ENCODE data around the gene STEAP1B.

The STEAP1B gene

GRCh38 chr7:22427104-22427503 lies 72.9 kb downstream of the STEAP1B start:
- Histone ChIP-seq H3K4me1 (peaks cover 0 to 4% (median 0%) of the 10 kb centered on the region in 4 donors), H3K36me3 (no peaks in the 10 kb centered on the region), H3K9me3 (no peaks in the 10 kb centered on the region), H3K27ac (no peak overlapping the region), H3K4me3 (no peak overlapping the region), H3K27me3 (no peaks in the 10 kb centered on the region)
- TF ChIP-seq, protein P1, sequence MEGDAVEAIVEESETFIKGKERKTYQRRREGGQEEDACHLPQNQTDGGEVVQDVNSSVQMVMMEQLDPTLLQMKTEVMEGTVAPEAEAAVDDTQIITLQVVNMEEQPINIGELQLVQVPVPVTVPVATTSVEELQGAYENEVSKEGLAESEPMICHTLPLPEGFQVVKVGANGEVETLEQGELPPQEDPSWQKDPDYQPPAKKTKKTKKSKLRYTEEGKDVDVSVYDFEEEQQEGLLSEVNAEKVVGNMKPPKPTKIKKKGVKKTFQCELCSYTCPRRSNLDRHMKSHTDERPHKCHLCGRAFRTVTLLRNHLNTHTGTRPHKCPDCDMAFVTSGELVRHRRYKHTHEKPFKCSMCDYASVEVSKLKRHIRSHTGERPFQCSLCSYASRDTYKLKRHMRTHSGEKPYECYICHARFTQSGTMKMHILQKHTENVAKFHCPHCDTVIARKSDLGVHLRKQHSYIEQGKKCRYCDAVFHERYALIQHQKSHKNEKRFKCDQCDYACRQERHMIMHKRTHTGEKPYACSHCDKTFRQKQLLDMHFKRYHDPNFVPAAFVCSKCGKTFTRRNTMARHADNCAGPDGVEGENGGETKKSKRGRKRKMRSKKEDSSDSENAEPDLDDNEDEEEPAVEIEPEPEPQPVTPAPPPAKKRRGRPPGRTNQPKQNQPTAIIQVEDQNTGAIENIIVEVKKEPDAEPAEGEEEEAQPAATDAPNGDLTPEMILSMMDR (IDR thresholded peaks at IDR 0.05) = no peak
- DNase-seq = no peak
- intact Hi-C loops (cut with DNase I; ENCODE audit: low total_unique reads) = no loop called here

GRCh38 chr7:22426463-22427094 lies 73.4 kb downstream of the STEAP1B start:
- H3K36me3 ChIP-seq = no peaks in the 10 kb centered on the region
- DNase-seq = no peak
- intact Hi-C loops (cut with DNase I; ENCODE audit: low total_unique reads) = no loop called here

DNA sequence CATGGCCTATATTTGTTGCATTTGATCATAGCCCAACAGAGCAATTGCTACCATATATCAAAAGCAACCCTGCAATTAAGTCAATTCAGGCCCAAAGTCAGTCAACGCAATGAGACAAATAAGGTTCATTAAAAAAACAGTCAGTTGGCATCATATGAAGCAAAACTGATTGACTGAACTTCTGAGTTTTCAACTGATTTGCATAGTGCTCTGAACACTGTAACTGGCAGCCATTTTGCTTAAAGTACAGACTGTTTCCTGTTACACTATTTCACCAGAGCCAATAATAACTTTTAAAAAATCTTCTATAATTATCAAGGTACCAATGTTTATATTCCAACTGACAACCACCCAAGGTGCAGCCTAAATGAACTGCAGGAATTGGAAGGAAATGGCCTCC lies 74.6 kb downstream of the STEAP1B start:
- no peak for DNase-seq
- TF ChIP-seq, protein P1 (IDR thresholded peaks at IDR 0.05) = no peak
- H3K27ac ChIP-seq = no peak overlapping the region
- no peak overlapping the region for H3K4me3 ChIP-seq
- no peaks in the 10 kb centered on the region for H3K9me3 ChIP-seq
- H3K36me3 ChIP-seq = no peaks in the 10 kb centered on the region
- H3K27me3 ChIP-seq = no peaks in the 10 kb centered on the region
- H3K4me1 ChIP-seq = peaks cover 0 to 4% (median 0%) of the 10 kb centered on the region in 4 donors
- intact Hi-C loops (cut with DNase I; ENCODE audit: low total_unique reads) = no loop called here

More at GRCh38 chr7:22426463-22427094, 73.4 kb downstream of the STEAP1B start:
- Histone ChIP-seq H3K27ac (no peak overlapping the region), H3K4me3 (no peak overlapping the region), H3K4me1 (peaks cover 0 to 4% (median 0%) of the 10 kb centered on the region in 4 donors), H3K27me3 (no peaks in the 10 kb centered on the region), H3K9me3 (no peaks in the 10 kb centered on the region)
- TF ChIP-seq, protein P1 (IDR thresholded peaks at IDR 0.05) = no peak

GRCh38 chr7:22422831-22423615 lies 77.0 kb downstream of the STEAP1B start:
- intact Hi-C loops (cut with DNase I; ENCODE audit: low total_unique reads) = no loop called here
- Histone ChIP-seq H3K27me3 (no peaks in the 10 kb centered on the region), H3K9me3 (no peaks in the 10 kb centered on the region), H3K36me3 (no peaks in the 10 kb centered on the region), H3K4me3 (no peak overlapping the region), H3K4me1 (peaks cover 0 to 4% (median 0%) of the 10 kb centered on the region in 4 donors), H3K27ac (no peak overlapping the region)
- TF ChIP-seq, protein P1 (IDR thresholded peaks at IDR 0.05) = no peak
- no peak for DNase-seq

DNA sequence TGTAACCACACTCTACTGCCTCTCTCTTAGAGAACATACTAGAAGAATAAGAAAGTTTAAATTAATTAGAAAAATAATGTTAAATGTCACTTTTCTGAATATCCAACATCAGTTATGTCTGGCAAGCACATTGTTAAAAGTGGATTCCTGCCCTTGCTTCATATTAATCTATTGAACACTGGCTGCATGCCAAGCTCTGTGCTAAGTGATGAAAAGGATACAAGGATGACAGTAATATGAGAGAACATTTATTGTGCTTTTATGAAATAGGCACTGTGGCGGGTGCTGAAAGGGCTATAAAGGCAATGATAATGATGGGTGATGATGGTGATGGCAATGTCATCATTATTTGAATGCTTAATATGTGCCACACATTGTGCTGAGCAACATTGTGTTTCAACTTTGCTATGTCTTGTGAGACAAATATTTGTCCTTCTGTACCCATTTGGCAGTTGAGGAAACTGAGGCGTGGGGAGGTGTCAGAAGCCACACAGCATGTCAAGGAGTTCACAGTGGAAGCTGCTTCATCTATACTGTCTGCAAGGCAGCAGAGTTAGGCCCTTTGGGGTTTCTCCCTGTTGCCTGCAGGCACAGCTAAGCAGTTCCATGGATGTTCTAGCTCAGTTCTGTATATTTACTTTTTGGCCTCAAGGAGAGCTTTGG lies 78.9 kb downstream of the STEAP1B start:
- Histone ChIP-seq H3K36me3 (no peaks in the 10 kb centered on the region), H3K4me3 (no peak overlapping the region), H3K9me3 (no peaks in the 10 kb centered on the region), H3K4me1 (peaks cover 0 to 4% (median 0%) of the 10 kb centered on the region in 4 donors), H3K27me3 (no peaks in the 10 kb centered on the region), H3K27ac (no peak overlapping the region)
- DNase-seq = no peak
- TF ChIP-seq, protein P1 (IDR thresholded peaks at IDR 0.05) = no peak
- intact Hi-C loops (cut with DNase I; ENCODE audit: low total_unique reads) = no loop called here
